SK-MEL-5 (cell line): ENCODE data around the gene PARD6G. TPM values are rescaled to one million over a fixed set of nuclear protein-coding genes. Genes with fewer than 3 reads are reported as not detected.
"Not testable (repeated sequence)": the region's sequence is repeated elsewhere in the genome, so short reads cannot be mapped to it uniquely, and the experiment has no call there.

ENCODE experiments used
- DNase-seq: peaks from one replicate; pipeline ENCODE4 v3.0.0-alpha.2; 2016; ENCODE audit warnings: low read depth, low spot score
- in situ Hi-C: cut with HindIII; loops from 2 replicates; pipeline ENCODE4 v1.10.0; 2016; ENCODE audit warnings: low sequenced_read_pairs, high pct_unique_total_duplicates, low pct_unique_long_range_greater_than_20kb
- total RNA-seq: library from RNA; depleted of rRNA; stranded (reverse); fragments of >200 nt; shearing (Covaris generic); gene quantifications from 2 replicates; pipeline ENCODE4 v1.2.3, GENCODE V29; 2014

PARD6G gene
- total RNA-seq, 1 experiment from 2014 or later: 8.8 TPM

- no peak for DNase-seq
- in situ Hi-C loops: no loop called here
Measured at GRCh38 chr18:80168982-80169381, 78.3 kb downstream of the PARD6G start.

DNA sequence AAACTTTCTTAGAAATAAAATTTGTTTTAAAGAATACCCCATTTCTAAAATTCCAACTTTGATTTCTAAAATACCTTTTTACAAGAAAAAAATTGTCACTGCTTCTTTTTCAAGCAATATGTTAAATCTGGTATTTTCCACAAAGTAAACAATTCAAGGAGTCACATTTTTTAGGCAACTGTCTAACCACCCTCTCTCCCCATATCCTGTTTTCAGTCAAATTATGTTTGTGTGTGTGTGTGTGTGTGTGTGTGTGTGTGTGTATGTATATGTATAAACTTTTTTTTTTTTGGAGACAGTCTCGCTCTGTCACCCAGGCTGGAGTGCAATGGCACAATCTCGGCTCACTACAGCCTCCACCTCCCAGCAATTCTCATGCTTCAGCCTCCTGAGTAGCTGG is 79.0 kb downstream of the PARD6G start:
- in situ Hi-C loops: no loop called here
- DNase-seq: no peak

DNA sequence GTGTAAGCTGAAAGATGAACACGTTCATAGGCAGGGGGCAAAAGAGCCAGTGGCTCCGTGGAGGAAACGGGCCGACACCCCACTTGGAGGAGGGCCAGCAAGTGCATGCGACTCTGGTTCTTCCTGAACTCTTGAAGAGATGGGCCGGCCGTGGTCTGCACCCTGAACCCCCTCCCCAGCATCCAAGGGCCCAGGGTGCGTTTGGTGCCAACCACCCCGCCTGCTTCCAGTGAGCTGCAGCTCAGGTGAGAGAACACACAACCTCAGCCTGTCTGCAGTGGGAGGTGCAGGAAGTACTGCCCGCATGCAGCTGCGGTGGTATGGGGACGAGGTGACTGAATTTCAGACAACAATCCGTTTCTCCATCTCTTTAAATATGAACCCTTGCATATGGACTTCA is 79.4 kb downstream of the PARD6G start:
- no peak for DNase-seq
- in situ Hi-C loops: no loop called here

DNA sequence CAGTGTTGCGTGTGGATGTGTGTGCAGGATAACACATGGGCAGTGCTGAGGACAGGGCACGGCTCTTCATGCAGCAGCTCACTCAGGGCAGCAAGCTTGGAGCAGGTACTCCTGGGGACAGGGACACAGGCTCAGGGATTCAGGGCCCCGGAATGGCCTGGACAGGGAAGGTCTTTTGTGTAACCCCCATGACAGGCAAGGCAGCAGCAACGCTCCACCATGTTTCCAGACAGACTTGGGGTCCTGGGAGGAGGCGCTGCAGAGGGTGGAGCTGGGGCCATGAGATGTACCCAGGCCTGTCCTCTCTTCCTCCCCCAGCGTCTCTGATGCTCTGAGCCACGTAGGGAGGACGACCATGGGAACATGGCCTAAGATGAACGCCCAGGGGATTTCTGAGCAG is 80.0 kb downstream of the PARD6G start:
- DNase-seq: no peak
- in situ Hi-C loops: no loop called here

DNA sequence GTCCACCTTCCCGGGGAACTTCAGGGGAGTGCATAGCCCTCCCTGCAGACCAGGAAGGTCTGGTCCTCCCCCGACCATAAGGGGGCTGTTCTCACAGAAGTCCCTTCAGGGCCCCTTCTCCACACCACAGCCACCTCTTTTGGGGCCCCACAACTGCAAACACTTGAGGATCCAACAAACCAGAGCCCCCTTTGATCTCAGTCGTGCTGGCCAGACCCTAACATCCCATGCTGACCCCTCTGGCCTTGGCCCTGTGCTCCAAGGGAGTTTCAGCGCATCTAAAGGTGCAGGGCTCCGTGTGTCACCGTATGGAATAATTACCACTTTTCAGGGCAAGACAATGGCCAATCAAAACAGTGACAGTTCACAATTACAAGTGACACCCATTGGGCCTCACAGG is 80.6 kb downstream of the PARD6G start:
- in situ Hi-C loops: no loop called here

DNA sequence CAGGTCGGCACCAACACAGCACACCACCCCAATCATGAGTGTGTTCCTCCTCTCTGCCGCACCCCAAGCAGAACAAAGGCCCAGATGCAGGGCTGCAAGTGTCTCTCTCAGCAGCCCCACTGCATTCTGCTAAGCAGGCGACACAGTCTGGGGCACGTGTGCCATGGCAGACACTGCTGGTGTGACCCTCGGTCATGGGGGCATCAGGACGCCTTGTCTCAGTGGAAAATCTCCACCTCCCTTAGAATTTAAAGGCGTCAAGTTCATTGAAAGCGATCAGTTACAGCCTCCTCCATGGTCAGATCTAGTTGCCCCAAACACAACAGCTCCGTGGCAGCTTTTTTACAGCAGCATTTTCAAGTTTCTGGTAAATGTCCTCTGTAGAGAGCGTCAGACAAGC is 81.1 kb downstream of the PARD6G start:
- in situ Hi-C loops: no loop called here

More for the DNA sequence above, 80.6 kb downstream of the PARD6G start:
- DNase-seq: no peak

GRCh38 chr18:80164727-80165355 is 82.5 kb downstream of the PARD6G start:
- in situ Hi-C loops, DNase-seq: not testable (repeated sequence)

More for the DNA sequence above, 81.1 kb downstream of the PARD6G start:
- no peak for DNase-seq

DNA sequence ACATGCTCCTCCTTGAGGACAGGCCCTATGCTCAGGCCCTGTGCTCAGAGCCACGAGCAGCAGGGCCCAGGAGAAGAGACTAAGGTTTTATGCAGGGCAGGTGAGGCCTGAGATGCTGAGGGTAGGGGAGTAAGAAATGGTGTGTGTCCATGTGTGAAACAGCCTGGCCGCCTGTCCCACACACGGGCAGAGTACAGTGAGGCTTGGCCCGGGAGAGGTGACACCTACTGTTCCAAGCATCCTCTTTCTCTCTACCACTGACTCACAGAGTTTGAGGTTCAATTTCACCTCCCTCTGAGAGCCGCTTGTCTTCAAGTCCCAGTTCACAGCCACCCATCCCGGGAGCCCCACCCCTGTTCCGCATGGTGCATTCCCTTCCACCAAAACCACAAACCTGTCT is 84.1 kb downstream of the PARD6G start:
- no peak for DNase-seq
- in situ Hi-C loops: no loop called here

DNA sequence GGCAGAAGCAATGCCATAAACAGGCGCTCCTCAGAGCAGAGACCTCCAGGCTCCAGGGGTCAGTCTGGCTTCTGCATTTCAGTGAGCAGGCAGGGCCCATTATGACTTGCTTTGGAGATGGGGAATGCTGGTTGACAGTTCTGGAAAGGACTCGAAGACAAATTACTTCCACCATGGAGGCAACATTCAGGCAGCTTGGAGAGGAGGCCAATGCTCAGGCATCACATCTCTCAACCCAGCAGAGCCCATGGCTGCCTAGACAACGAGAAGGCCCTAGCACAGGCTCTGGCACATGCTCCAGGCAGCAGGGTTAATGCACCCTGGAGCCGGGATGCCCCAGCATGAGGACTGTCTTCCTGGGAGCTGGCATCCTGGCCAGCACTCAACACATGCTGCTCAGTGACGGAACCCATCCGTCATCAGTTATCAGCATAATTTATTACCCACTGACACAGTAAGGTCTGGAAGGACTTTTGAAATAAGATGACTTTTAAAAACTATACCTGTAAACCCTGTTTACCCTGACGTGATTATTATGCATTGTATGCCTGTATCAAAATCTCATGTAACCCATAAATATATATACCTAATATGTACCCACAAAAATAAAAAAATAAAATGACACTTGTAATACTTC is 85.4 kb downstream of the PARD6G start:
- DNase-seq: no peak
- in situ Hi-C loops: no loop called here

DNA sequence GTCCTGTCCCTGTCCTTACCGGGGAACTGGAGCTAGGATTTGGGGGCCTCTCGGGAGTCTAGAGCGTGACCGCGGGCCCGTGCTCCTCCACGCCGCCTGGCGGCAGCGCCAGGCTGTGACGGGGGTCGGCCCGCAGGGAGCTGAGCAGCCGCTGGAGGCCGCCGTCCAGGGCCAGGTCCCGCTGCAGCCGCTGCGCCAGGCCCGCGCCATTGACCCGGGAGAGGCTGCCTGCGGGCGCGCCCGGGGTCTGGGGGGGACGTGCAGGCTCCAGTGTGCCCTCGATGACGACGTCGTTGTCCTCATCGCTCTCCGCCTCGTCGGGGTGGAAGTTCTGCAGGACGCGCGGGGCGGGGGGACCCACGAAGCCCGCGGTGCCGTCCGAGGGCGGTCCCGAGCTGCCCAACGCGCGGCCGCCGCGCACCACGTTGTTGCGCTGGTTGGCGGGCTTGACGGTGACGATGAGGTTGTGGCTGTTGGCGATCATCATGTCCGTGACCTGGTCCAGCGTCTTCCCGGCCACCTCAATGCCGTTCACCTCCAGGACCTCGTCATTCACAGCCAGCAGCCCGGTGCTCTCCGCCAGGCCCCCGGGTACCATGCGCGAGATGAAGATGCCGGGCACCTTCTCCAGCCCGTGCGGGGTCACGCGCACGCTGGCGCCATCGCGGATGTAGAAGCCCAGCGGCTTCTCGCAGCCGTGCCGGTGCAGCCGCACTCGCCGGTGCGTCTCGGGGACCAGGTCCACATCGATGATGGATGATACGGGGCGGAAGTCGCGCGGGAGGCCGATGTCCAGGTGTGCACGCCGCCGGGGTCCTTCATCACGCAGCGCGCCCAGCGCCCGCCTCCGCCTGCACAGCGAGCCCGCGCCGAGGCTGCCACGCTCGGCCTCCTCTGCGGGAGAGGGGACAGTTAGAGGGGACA is 87.3 kb downstream of the PARD6G start:
- no peak for DNase-seq
- in situ Hi-C loops: no loop called here

- in situ Hi-C loops: no loop called here
- DNase-seq: no peak
Measured at GRCh38 chr18:80158365-80158764, 88.9 kb downstream of the PARD6G start.

DNA sequence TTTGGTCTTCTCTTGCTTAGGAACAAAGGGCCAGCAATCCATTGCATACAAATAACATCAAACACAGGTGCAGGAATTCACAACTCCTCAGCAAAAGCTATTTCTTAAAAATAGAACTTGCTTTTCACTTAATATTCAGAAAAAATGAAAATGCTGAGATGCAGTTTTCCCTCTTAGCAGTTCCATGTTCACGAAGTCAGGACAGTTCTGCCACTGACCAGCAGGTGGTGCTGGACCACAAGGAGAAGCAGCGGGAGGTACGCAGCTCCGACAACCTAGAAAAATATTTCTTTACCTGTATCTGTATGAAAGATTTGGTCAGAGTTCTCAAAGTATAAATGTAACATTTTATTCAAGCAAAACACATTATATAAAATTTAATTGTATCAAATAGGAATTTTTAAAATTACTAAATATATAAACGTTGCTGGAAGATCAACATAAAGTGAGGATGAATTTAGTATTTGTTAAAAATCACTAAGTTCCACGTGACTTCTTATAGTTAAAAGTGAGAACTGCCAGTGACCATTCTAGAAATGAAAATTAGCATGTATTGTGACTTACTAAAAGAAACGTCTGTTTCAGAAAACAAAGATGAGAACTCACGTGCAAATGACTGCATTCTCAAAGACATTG is 89.5 kb downstream of the PARD6G start:
- in situ Hi-C loops: no loop called here
- DNase-seq: peak; percentile 75

- DNase-seq: peak; percentile 45
- in situ Hi-C loops: no loop called here
Measured at GRCh38 chr18:80154293-80154692, 93.0 kb downstream of the PARD6G start.

DNA sequence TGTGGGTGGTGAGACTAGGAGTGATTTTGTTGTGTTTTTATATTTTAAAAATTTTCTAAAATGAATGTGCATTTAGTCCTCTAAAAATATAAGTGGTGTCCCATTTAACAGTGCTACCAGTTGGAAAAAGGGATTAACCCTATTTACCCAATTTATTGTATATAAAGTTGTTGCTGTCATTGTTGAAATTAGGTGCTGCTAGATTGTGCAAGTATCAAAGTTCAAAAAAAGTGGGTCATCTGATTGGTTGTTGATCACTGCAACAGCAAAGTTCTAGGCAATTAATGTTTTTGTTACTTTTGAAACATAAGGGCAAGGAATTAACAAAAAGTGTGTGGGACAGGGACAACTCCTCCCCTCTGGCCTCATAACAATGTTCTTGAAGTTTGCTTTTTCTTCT is 97.6 kb downstream of the PARD6G start:
- no peak for DNase-seq
- in situ Hi-C loops: no loop called here

DNA sequence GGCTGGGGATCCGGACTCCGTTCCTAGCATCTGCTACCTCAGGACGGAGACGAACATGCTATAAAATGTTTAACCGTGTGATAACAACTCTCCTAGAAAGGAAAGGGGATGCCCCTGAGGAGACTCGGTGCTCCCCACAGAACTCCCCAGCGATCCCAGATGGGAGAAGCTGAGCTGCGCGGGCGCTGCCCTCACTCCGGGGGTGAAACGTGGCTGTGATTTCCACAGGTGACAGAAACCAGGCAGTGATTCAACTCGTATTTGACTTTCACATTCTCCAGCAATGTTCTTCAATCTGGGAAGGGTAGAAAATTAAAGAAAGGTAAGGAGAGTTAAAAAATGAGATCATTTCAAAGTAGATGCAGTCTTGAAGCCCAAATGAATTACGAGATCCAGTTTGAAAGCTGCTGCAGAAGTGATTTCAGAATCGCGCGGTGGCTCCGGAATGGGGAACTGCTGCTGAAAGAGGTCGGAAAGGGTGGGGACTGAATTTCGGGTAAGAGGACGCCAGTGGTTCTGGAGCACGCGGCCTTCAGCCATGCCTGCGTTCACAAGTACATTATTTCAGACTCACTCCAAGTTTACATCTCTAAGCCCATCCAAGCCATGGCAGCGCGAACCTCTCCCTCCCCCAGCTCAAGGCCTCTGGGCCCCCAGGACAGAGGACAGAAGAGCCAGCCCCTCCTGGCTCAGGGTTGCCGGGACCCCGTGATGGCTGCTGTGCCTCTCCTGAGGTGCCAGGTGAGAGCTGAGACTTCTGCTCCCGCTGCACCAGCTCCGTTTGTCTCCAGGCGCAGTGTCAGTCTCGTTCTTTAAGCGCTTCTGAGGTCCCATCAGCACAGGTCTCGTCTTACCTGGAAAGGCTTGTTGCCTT is 98.8 kb downstream of the PARD6G start:
- in situ Hi-C loops: no loop called here
- DNase-seq: no peak

GRCh38 chr18:80147418-80148325 is 99.6 kb downstream of the PARD6G start:
- peak; percentile 7 for DNase-seq
- in situ Hi-C loops: no loop called here
